Thymus (tissue), 11 donors: ENCODE data around the gene ANKRD11. TPM values are rescaled to one million over a fixed set of nuclear protein-coding genes. Genes with fewer than 3 reads are reported as not detected.
A peak's percentile ranks its signal among the peaks of the same experiment; 100 is the strongest.
"Not testable (repeated sequence)": the region's sequence is repeated elsewhere in the genome, so short reads cannot be mapped to it uniquely, and the experiment has no call there.

Experiments used
- DNase-seq, 9 donors: peaks; one replicate each; pipeline ENCODE4 v3.0.0-alpha.2; 2013; ENCODE audit warnings: low spot score in 9 of 9, low read depth in 6 of 9, missing footprints in 1 of 9
- H3K27ac ChIP-seq, 2 donors: one replicate each; pipeline ENCODE4 v1.5.1; 2013; ENCODE audit warnings: control low read depth in 1 of 2, low read depth in 1 of 2, low read length in 1 of 2, mild to moderate bottlenecking in 1 of 2, moderate library complexity in 1 of 2
- H3K27me3 ChIP-seq, 2 donors: one replicate each; pipeline ENCODE4 v1.5.1; 2013; ENCODE audit warnings: low read length in 1 of 2; ENCODE audit not compliant: control insufficient read depth in 2 of 2, insufficient read depth in 1 of 2
- H3K36me3 ChIP-seq, 2 donors: one replicate each; pipeline ENCODE4 v1.5.1; 2013; ENCODE audit warnings: low read length in 1 of 2, mild to moderate bottlenecking in 1 of 2, moderate library complexity in 1 of 2; ENCODE audit not compliant: control insufficient read depth in 2 of 2, insufficient read depth in 2 of 2
- H3K4me1 ChIP-seq, 2 donors: one replicate each; pipeline ENCODE4 v1.5.1; 2013; ENCODE audit warnings: low read length in 2 of 2; ENCODE audit not compliant: control insufficient read depth in 2 of 2, insufficient read depth in 2 of 2
- H3K4me3 ChIP-seq, 2 donors: one replicate each; pipeline ENCODE4 v1.5.1; 2013; ENCODE audit warnings: low read length in 2 of 2, control low read depth in 1 of 2, mild to moderate bottlenecking in 1 of 2
- H3K9me3 ChIP-seq, 2 donors: one replicate each; pipeline ENCODE4 v1.5.1; 2013; ENCODE audit warnings: low read length in 1 of 2, mild to moderate bottlenecking in 1 of 2; ENCODE audit not compliant: control insufficient read depth in 2 of 2, insufficient read depth in 1 of 2
- WGBS: extraction: QIAGEN DNeasy Blood & Tissue Kit; methylation state at CpG from one replicate; pipeline ENCODE4 v1.1.7; 2013; 5-methylcytosine and 5-hydroxymethylcytosine counted together
- polyA plus RNA-seq: library from polyadenylated mRNA; stranded (reverse); fragments of 200-250 nt; gene quantifications from one replicate; pipeline ENCODE4 v1.2.3, GENCODE V29; 2013
- total RNA-seq: library from RNA; stranded (reverse); fragments of 120-200 nt; gene quantifications from one replicate; pipeline ENCODE4 v1.2.4, GENCODE V29; 2013
- donor health status: healthy.

The ANKRD11 gene
- total and polyA plus RNA-seq, 2 donors, result 24.8 to 79.5 TPM

DNA sequence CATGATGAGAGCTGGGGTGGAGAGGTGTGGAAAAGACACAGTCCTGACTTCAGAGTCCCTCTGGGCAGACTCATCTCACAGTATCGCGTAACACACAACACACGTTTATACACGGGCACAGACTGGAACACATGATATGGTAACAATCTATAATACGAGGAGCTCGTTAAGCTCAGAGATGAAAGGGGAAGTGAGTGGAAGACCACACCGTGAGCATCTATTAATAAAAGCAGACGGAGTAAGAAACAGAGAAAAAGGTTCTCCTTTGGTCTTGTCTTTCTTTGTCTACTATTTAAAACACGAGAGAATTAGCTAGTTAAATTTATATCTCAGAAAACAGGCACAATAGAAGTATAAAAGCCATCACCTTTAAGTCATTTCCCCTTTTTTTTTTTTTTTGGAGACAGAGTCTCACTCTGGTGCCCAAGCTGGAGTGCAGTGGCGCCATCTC, 13.5 kb downstream of the ANKRD11 start:
- H3K27me3 ChIP-seq, result no peaks in the 10 kb centered on the region
- 23% methylated on average over 10 of the region's 10 CpGs for WGBS
- peaks cover 4 to 18% of the 10 kb centered on the region in 2 donors for H3K36me3 ChIP-seq
- peaks cover 0 to 8% of the 10 kb centered on the region in 2 donors for H3K9me3 ChIP-seq
- H3K27ac ChIP-seq, result peak overlapping the region in 1 of 2 donors; percentile 66
- no peak overlapping the region for H3K4me3 ChIP-seq
- H3K4me1 ChIP-seq, result peaks cover 28 to 84% of the 10 kb centered on the region in 2 donors
- no peak for DNase-seq

GRCh38 chr16:89476379-89476778, 14.0 kb downstream of the ANKRD11 start:
- Histone ChIP-seq H3K36me3 (peaks cover 4 to 15% of the 10 kb centered on the region in 2 donors), H3K4me3 (no peak overlapping the region), H3K27ac (peak overlapping the region; percentile 47 to 66), H3K4me1 (peaks cover 28 to 84% of the 10 kb centered on the region in 2 donors), H3K9me3 (peaks cover 0 to 8% of the 10 kb centered on the region in 2 donors), H3K27me3 (no peaks in the 10 kb centered on the region)
- WGBS, result 79% methylated on average over 5 of the region's 5 CpGs
- no peak for DNase-seq

DNA sequence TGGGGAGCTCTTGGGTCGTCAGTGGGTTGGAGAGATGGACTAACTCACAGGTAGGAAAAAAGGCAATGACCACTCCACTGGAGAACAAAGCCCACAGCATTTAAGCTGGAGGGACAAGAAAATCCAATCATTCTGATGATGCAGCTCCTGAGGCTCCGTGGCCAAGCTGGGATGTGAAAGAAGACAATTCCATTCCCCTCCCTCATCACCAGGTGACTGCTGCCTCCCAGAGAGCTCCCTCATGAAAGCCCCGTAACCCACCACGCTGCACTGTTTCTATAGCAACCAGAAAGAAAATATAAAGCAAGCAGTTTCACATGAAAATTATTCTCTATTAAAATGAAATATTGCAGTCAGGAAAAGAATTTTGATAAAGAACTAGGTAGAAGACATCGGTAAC, 15.2 kb downstream of the ANKRD11 start:
- 66% methylated on average over 5 of the region's 5 CpGs for WGBS
- no peak overlapping the region for H3K4me3 ChIP-seq
- DNase-seq, result no peak
- no peaks in the 10 kb centered on the region for H3K27me3 ChIP-seq
- no peak overlapping the region for H3K27ac ChIP-seq
- H3K9me3 ChIP-seq, result peaks cover 0 to 8% of the 10 kb centered on the region in 2 donors
- H3K36me3 ChIP-seq, result peaks cover 4 to 12% of the 10 kb centered on the region in 2 donors
- peaks cover 28 to 80% of the 10 kb centered on the region in 2 donors for H3K4me1 ChIP-seq

GRCh38 chr16:89473791-89474414, 16.5 kb downstream of the ANKRD11 start:
- H3K27ac ChIP-seq, result no peak overlapping the region

GRCh38 chr16:89473136-89473712, 17.1 kb downstream of the ANKRD11 start:
- Histone ChIP-seq H3K4me1 (peaks cover 19 to 70% of the 10 kb centered on the region in 2 donors), H3K27me3 (no peaks in the 10 kb centered on the region), H3K4me3 (no peak overlapping the region), H3K36me3 (peaks cover 3 to 12% of the 10 kb centered on the region in 2 donors), H3K9me3 (peaks cover 0 to 8% of the 10 kb centered on the region in 2 donors), H3K27ac (no peak overlapping the region)
- 97% methylated on average over 7 of the region's 7 CpGs for WGBS
- no peak for DNase-seq

More at GRCh38 chr16:89473791-89474414, 16.5 kb downstream of the ANKRD11 start:
- WGBS, result 68% methylated on average over 9 of the region's 9 CpGs
- Histone ChIP-seq H3K9me3 (peaks cover 0 to 8% of the 10 kb centered on the region in 2 donors), H3K4me3 (no peak overlapping the region), H3K27me3 (no peaks in the 10 kb centered on the region), H3K4me1 (peaks cover 25 to 77% of the 10 kb centered on the region in 2 donors), H3K36me3 (peaks cover 4 to 12% of the 10 kb centered on the region in 2 donors)
- DNase-seq, result peak in 1 of 9 donors; percentile 46

- WGBS, result 90% methylated on average over 2 of the region's 2 CpGs
- Histone ChIP-seq H3K36me3 (peaks cover 6 to 9% of the 10 kb centered on the region in 2 donors), H3K4me3 (no peak overlapping the region), H3K27ac (no peak overlapping the region), H3K9me3 (peaks cover 0 to 8% of the 10 kb centered on the region in 2 donors), H3K27me3 (no peaks in the 10 kb centered on the region), H3K4me1 (peaks cover 16 to 66% of the 10 kb centered on the region in 2 donors)
- no peak for DNase-seq
Measured at GRCh38 chr16:89472711-89473075, 17.7 kb downstream of the ANKRD11 start.

DNA sequence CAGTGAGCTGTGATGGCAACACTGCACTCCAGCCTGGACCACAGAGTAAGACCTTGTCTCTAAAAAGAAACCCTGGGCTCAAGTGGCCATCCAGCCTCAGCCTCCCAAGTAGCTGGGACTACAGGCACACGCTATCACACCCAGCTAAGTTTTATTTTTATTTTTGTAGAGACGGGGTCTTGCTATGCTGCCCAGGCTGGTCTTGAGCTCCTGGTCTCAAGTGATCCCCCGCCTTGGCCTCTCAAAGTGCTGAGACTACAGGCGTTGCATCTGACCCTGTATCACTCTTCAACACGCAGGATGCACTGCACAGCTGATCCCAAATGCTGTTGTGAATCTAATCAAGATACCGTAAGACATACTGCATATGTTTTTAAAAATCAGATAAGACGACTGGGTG, 23.0 kb downstream of the ANKRD11 start:
- 90% methylated on average over 7 of the region's 7 CpGs for WGBS
- no peak overlapping the region for H3K27ac ChIP-seq
- H3K4me3 ChIP-seq, result no peak overlapping the region
- H3K27me3 ChIP-seq, result no peaks in the 10 kb centered on the region
- DNase-seq, result no peak
- H3K4me1 ChIP-seq, result peaks cover 0 to 16% of the 10 kb centered on the region in 2 donors
- no peaks in the 10 kb centered on the region for H3K9me3 ChIP-seq
- peaks cover 3 to 17% of the 10 kb centered on the region in 2 donors for H3K36me3 ChIP-seq

DNA sequence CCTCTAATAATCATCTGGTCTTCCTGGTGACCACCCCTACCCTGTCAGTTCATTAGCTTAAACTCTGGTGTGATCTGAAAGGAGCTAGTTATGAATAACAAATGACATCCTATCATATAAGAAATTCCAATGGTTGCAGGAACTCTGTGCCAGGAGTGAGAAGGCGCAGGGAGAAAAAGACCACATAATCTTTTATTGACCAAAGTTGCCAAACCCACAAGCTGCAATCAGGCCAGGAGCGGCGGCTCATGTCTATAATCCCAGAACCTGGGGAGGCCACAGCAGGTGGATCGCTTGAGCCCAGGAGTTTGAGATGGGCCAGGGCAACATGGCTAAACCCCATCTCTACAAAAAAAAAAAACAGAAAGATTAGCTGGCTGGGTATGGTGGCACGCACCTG, 23.4 kb downstream of the ANKRD11 start:
- Histone ChIP-seq H3K27ac (no peak overlapping the region), H3K4me1 (peaks cover 0 to 11% of the 10 kb centered on the region in 2 donors), H3K36me3 (peaks cover 3 to 17% of the 10 kb centered on the region in 2 donors), H3K9me3 (no peaks in the 10 kb centered on the region), H3K27me3 (no peaks in the 10 kb centered on the region), H3K4me3 (no peak overlapping the region)
- whole genome bisulfite sequencing, result 98% methylated on average over 5 of the region's 5 CpGs
- DNase-seq, result no peak

GRCh38 chr16:89463312-89463711, 27.0 kb downstream of the ANKRD11 start:
- WGBS, result 99% methylated on average over 5 of the region's 5 CpGs
- not testable (repeated sequence) for H3K27ac ChIP-seq, H3K27me3 ChIP-seq, H3K4me3 ChIP-seq, H3K4me1 ChIP-seq, DNase-seq, H3K9me3 ChIP-seq
- H3K36me3 ChIP-seq, result peaks cover 3 to 17% of the 10 kb centered on the region in 2 donors
